Trophoblast cell (in vitro differentiated cells and primary cell): ENCODE measurements around the gene FYN.

Experiments
- DNase-seq, 2 donors: peaks; one replicate each; pipeline ENCODE4 v3.0.0-alpha.2; 2016
- H2AFZ ChIP-seq: 2 replicates; pipeline ENCODE4 v1.6.1; 2013; ENCODE audit warnings: low read length, moderate library complexity, mild to moderate bottlenecking; ENCODE audit not compliant: insufficient read depth, poor library complexity
- H2AK5ac ChIP-seq: 2 replicates; pipeline ENCODE4 v1.6.1; 2013; ENCODE audit warnings: mild to moderate bottlenecking, low read length
- H2BK120ac ChIP-seq: 2 replicates; pipeline ENCODE4 v1.6.1; 2013; ENCODE audit warnings: low read length, mild to moderate bottlenecking, moderate library complexity; ENCODE audit not compliant: insufficient read depth, poor library complexity
- H2BK12ac ChIP-seq: 2 replicates; pipeline ENCODE4 v1.6.1; 2013; ENCODE audit warnings: mild to moderate bottlenecking, low read length, moderate library complexity
- H2BK5ac ChIP-seq: 2 replicates; pipeline ENCODE4 v1.6.1; 2013; ENCODE audit warnings: low read length, low read depth, moderate library complexity, mild to moderate bottlenecking; ENCODE audit not compliant: poor library complexity
- H3K14ac ChIP-seq: 2 replicates; pipeline ENCODE4 v1.6.1; 2013; ENCODE audit warnings: mild to moderate bottlenecking, low read length
- H3K18ac ChIP-seq: 2 replicates; pipeline ENCODE4 v1.6.1; 2013; ENCODE audit warnings: mild to moderate bottlenecking, low read length
- H3K23ac ChIP-seq: 2 replicates; pipeline ENCODE4 v1.6.1; 2013; ENCODE audit warnings: low read length
- H3K27ac ChIP-seq: 2 replicates; pipeline ENCODE4 v1.5.1; 2013; ENCODE audit warnings: low read depth, mild to moderate bottlenecking, inconsistent platforms, low read length, moderate library complexity
- H3K27me3 ChIP-seq: 2 replicates; pipeline ENCODE4 v1.6.1; 2013; ENCODE audit warnings: inconsistent platforms, mild to moderate bottlenecking, low read length, moderate library complexity; ENCODE audit not compliant: insufficient read depth
- H3K36me3 ChIP-seq, 2 experiments: 1 replicate in 1 of 2; 2 replicates in 1 of 2; pipeline ENCODE4 v1.6.1; 2013; ENCODE audit warnings: low read length in 2 of 2, mild to moderate bottlenecking in 2 of 2, moderate library complexity in 1 of 2; ENCODE audit not compliant: insufficient read depth in 2 of 2, control insufficient read depth in 1 of 2
- H3K4ac ChIP-seq: 2 replicates; pipeline ENCODE4 v1.6.1; 2013; ENCODE audit warnings: low read depth, mild to moderate bottlenecking, low read length, moderate library complexity
- H3K4me1 ChIP-seq, 2 experiments: 1 replicate in 1 of 2; 2 replicates in 1 of 2; pipeline ENCODE4 v1.6.1; 2013; ENCODE audit warnings: low read length in 2 of 2, mild to moderate bottlenecking in 2 of 2, moderate library complexity in 1 of 2; ENCODE audit not compliant: insufficient read depth in 2 of 2, control insufficient read depth in 1 of 2
- H3K4me2 ChIP-seq: 2 replicates; pipeline ENCODE4 v1.6.1; 2013; ENCODE audit warnings: inconsistent platforms, mild to moderate bottlenecking, low read length, moderate library complexity
- H3K4me3 ChIP-seq: 2 replicates; pipeline ENCODE4 v1.5.1; 2013; ENCODE audit warnings: mild to moderate bottlenecking, low read depth, low read length, inconsistent platforms
- H3K79me1 ChIP-seq: one replicate; pipeline ENCODE4 v1.6.1; 2013; ENCODE audit warnings: low read length
- H3K79me2 ChIP-seq: 2 replicates; pipeline ENCODE4 v1.6.1; 2013; ENCODE audit warnings: low read length, mild to moderate bottlenecking; ENCODE audit not compliant: control insufficient read depth, insufficient read depth, poor library complexity
- H3K9ac ChIP-seq: 2 replicates; pipeline ENCODE4 v1.6.1; 2013; ENCODE audit warnings: mild to moderate bottlenecking, low read length
- H3K9me3 ChIP-seq: 2 replicates; pipeline ENCODE4 v1.6.1; 2013; ENCODE audit warnings: low read depth, mild to moderate bottlenecking, control low read depth, inconsistent platforms, low read length; ENCODE audit not compliant: insufficient read depth
- H4K12ac ChIP-seq: 2 replicates; pipeline ENCODE4 v1.6.1; 2013; ENCODE audit warnings: low read depth, mild to moderate bottlenecking, low read length, moderate library complexity
- H4K8ac ChIP-seq: 2 replicates; pipeline ENCODE4 v1.6.1; 2013; ENCODE audit warnings: low read depth, mild to moderate bottlenecking, low read length, moderate library complexity
- H4K91ac ChIP-seq: one replicate; pipeline ENCODE4 v1.6.1; 2013; ENCODE audit warnings: low read depth, mild to moderate bottlenecking, low read length, moderate library complexity
- WGBS: extraction: QIAGEN DNeasy Blood & Tissue Kit; methylation state at CpG from one replicate; pipeline ENCODE4 v1.1.7; 2013; ENCODE audit warnings: missing lambda C conversion rate; ENCODE audit not compliant: insufficient read length, insufficient coverage; ENCODE audit errors: extremely low coverage; 5-methylcytosine and 5-hydroxymethylcytosine counted together

Gene FYN

DNA sequence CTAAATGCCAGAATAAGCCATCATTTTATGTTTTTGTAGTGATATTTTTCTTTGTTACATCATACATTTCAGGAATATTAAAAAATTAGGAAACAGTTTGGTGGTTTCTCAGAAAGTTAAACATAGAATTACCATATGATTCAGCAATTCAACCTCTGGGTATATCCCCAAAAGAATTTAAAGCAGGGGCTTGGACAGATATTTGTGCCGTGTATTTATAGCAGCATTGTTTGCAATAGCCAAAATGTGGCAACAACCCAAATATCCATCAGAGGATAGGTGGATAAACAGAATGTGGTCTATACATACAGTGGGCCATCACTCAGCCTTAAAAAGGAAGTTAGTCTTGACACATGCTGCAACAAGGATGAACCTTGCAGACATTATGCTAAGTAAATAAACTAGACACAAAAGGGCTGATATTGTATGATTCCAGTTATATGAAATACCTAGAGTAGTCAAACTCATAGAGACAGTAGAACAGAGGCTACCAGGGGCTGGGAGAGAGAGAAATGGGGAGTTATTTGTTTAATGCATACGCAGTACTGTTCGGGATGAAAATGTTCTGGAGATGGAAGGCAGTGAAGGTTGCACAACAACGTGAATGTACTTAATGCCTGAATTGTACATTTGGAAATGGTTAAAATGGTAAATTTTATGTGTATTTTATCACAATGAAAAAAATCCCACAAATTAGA is 248.7 kb downstream of the FYN start:
- no peak for DNase-seq
- H2BK5ac ChIP-seq, result no peak overlapping the region
- WGBS, result no CpG with 5 or more reads among the region's 4 CpGs

DNA sequence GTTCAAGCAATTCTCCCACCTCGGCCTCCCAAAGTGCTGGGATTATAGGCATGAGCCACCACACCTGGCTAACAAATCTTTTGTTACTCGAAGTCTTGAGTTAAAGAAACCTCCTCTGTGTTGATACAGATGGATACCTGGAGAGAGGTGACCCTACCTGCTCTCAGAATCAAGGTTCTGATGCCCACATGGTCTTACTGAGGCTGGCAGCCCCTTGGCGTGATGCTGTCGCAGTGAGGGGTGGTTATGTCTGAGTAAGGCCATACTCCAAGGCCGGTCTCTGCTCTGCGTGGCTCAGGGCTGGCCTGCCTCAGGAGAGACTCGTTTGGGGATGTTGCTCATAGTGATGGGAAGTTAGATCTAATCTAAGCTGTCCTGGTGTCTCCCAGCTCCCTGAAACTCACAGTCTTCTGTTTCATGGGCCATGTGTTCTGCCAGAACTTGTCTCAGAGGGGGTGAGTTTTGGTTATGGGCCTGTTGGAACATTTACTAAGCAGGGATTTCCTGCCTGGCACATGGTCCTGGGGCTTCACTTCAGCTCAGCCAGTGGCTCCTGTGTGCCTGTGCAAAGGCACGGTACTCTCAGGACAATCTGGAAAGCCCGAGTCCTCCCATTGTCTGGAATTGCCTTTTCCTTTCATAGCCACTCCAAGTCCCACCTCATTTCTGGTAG is 250.1 kb downstream of the FYN start:
- Histone ChIP-seq H3K27ac (no peak overlapping the region), H4K91ac (no peak overlapping the region), H2BK5ac (no peak overlapping the region), H4K8ac (no peak overlapping the region), H2AFZ (no peak overlapping the region), H3K14ac (no peak overlapping the region), H3K9me3 (no peaks in the 10 kb centered on the region), H3K9ac (no peak overlapping the region), H2BK12ac (no peak overlapping the region), H2BK120ac (no peak overlapping the region), H3K23ac (no peak overlapping the region), H3K79me1 (no peaks in the 10 kb centered on the region), H3K27me3 (no peaks in the 10 kb centered on the region), H3K4me3 (no peak overlapping the region), H4K12ac (no peak overlapping the region), H3K4me2 (no peak overlapping the region), H3K18ac (no peak overlapping the region), H2AK5ac (no peak overlapping the region), H3K4ac (no peak overlapping the region), H3K36me3 (no peaks in the 10 kb centered on the region), H3K79me2 (no peaks in the 10 kb centered on the region), H3K4me1 (no peaks in the 10 kb centered on the region)
- no CpG with 5 or more reads among the region's 9 CpGs for WGBS
- DNase-seq, result no peak

More for the DNA sequence above, 248.7 kb downstream of the FYN start:
- no peaks in the 10 kb centered on the region for H3K79me1 ChIP-seq
- H3K14ac ChIP-seq, result no peak overlapping the region
- no peak overlapping the region for H2BK12ac ChIP-seq
- no peak overlapping the region for H2BK120ac ChIP-seq
- H3K23ac ChIP-seq, result no peak overlapping the region
- H4K91ac ChIP-seq, result no peak overlapping the region
- H2AFZ ChIP-seq, result no peak overlapping the region
- H3K4me3 ChIP-seq, result no peak overlapping the region
- H3K27ac ChIP-seq, result no peak overlapping the region
- H3K9me3 ChIP-seq, result no peaks in the 10 kb centered on the region
- no peak overlapping the region for H4K8ac ChIP-seq
- no peaks in the 10 kb centered on the region for H3K36me3 ChIP-seq
- H3K4ac ChIP-seq, result no peak overlapping the region
- H2AK5ac ChIP-seq, result no peak overlapping the region
- no peak overlapping the region for H3K18ac ChIP-seq
- H3K27me3 ChIP-seq, result no peaks in the 10 kb centered on the region
- no peak overlapping the region for H3K4me2 ChIP-seq
- H4K12ac ChIP-seq, result no peak overlapping the region
- no peaks in the 10 kb centered on the region for H3K4me1 ChIP-seq
- H3K79me2 ChIP-seq, result no peaks in the 10 kb centered on the region
- no peak overlapping the region for H3K9ac ChIP-seq

DNA sequence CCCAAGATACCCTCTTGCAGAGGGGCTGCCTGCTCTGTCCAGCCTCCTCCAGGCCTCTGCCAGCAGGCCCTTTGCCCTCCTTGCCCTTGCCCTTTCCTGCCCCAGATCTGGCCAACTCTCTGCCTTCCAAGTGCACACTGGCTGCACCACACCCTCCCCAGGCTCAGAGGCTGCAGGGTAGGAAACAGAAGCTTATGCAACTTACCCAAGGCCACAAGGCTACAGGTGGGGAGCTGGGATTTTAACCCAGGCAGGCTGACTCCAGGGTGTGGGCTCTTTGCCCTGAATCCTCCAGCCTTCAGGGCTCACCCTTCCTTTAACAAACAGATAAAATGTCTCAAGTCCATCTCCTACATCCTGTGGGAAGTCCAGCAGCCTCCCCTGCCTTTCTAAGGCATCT is 253.1 kb downstream of the FYN start:
- DNase-seq, result no peak
- no peak overlapping the region for H2BK12ac ChIP-seq
- no peak overlapping the region for H3K27ac ChIP-seq
- H3K27me3 ChIP-seq, result no peaks in the 10 kb centered on the region
- no peak overlapping the region for H3K14ac ChIP-seq
- no peak overlapping the region for H3K4me3 ChIP-seq
- no peaks in the 10 kb centered on the region for H3K79me1 ChIP-seq
- no peak overlapping the region for H4K12ac ChIP-seq
- H3K36me3 ChIP-seq, result no peaks in the 10 kb centered on the region
- no peak overlapping the region for H2AFZ ChIP-seq
- H2BK120ac ChIP-seq, result no peak overlapping the region
- no peak overlapping the region for H3K4me2 ChIP-seq
- no peaks in the 10 kb centered on the region for H3K4me1 ChIP-seq
- H3K4ac ChIP-seq, result no peak overlapping the region
- no peaks in the 10 kb centered on the region for H3K9me3 ChIP-seq
- H2BK5ac ChIP-seq, result no peak overlapping the region
- H3K9ac ChIP-seq, result no peak overlapping the region
- H4K91ac ChIP-seq, result no peak overlapping the region
- H3K23ac ChIP-seq, result no peak overlapping the region
- no peak overlapping the region for H3K18ac ChIP-seq
- H4K8ac ChIP-seq, result no peak overlapping the region
- H2AK5ac ChIP-seq, result no peak overlapping the region
- H3K79me2 ChIP-seq, result no peaks in the 10 kb centered on the region

DNA sequence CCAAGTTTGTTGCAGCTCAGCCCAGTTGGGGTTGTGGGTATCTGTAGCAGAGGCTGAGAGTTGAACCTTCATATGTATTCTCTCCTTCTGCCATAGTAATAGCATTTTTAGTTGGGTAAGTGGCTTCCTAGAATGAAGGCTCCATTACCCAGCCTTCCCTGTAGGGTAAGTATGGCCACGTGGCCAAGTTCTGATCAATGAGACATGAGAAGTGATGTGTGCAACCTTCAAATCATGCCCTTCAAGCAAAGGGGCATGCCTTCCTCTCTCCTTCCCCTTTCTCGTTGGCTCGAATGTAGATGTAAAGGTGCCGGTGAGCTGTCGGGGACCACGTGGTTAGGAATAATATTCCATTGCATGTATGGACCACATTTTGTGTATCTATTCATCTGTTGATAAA is 254.8 kb downstream of the FYN start:
- DNase-seq, result no peak
- Histone ChIP-seq H3K4me1 (no peaks in the 10 kb centered on the region), H4K91ac (no peak overlapping the region), H3K79me2 (no peaks in the 10 kb centered on the region), H4K12ac (no peak overlapping the region), H2AK5ac (no peak overlapping the region), H3K9ac (no peak overlapping the region), H4K8ac (no peak overlapping the region), H3K4me3 (no peak overlapping the region), H3K79me1 (no peaks in the 10 kb centered on the region), H2BK5ac (no peak overlapping the region), H3K4ac (no peak overlapping the region), H3K4me2 (no peak overlapping the region), H3K23ac (no peak overlapping the region), H3K14ac (no peak overlapping the region), H3K27me3 (no peaks in the 10 kb centered on the region), H3K27ac (no peak overlapping the region), H2AFZ (no peak overlapping the region), H3K9me3 (no peaks in the 10 kb centered on the region), H3K18ac (no peak overlapping the region), H3K36me3 (no peaks in the 10 kb centered on the region), H2BK120ac (no peak overlapping the region), H2BK12ac (no peak overlapping the region)
- no CpG with 5 or more reads among the region's 6 CpGs for WGBS
